GM12873 (cell line): Measurements from ENCODE around the gene CRB2.

Experiments used
- TF ChIP-seq, protein P1 (sequence below): IDR thresholded peaks from 2 replicates; pipeline ENCODE4 v1.5.1; 2012; ENCODE audit warnings: low read depth, mild to moderate bottlenecking, moderate library complexity, low read length, control low read depth; ENCODE audit not compliant: insufficient read depth; ENCODE audit errors: missing control alignments

The CRB2 gene

GRCh38 chr9:123344192-123344949 is 11.6 kb upstream of the CRB2 start:
- TF ChIP-seq, protein P1, sequence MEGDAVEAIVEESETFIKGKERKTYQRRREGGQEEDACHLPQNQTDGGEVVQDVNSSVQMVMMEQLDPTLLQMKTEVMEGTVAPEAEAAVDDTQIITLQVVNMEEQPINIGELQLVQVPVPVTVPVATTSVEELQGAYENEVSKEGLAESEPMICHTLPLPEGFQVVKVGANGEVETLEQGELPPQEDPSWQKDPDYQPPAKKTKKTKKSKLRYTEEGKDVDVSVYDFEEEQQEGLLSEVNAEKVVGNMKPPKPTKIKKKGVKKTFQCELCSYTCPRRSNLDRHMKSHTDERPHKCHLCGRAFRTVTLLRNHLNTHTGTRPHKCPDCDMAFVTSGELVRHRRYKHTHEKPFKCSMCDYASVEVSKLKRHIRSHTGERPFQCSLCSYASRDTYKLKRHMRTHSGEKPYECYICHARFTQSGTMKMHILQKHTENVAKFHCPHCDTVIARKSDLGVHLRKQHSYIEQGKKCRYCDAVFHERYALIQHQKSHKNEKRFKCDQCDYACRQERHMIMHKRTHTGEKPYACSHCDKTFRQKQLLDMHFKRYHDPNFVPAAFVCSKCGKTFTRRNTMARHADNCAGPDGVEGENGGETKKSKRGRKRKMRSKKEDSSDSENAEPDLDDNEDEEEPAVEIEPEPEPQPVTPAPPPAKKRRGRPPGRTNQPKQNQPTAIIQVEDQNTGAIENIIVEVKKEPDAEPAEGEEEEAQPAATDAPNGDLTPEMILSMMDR, result no peak

DNA sequence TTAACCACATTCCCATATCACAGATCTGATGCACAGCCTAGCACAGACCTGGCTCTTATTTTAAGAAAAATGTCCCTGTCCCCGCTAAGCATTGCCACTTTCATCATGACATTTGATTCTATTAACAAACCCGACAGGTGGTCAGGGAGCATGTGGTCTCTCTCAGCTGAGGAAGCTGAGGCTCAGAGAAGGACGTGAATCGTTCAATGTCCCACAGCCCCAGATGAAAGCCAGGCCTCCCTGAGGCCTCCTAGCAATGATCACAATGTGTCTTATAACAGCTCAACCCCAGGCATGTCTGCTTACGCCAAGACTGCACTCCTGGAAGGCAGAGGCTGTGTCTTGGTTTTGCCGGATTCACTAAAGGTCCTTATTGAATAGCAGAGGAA is 10.4 kb upstream of the CRB2 start:
- TF ChIP-seq, protein P1, result no peak

- TF ChIP-seq, protein P1, result no peak
These were observed 10.0 kb upstream of the CRB2 start for GRCh38 chr9:123346026-123346425.

DNA sequence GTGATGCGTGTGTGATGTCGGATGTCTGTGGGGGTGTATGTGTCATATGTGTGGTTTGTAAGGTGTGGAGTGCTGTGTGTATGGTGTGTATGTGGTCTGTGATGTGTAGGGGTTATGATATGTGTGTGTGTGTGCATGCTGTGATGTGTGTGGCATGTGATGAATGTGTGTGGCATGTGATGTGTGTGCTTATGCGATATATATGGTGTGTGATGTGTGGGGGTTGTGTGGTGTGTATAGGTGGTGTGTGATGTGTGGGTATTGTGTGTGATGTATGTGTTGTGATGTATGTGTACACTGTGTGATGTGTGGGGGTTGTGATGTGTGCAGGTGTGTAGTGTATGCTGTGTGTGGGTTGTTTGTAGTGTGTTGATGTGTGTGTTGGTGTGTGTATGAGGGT is 9.2 kb upstream of the CRB2 start:
- TF ChIP-seq, protein P1, result no peak

DNA sequence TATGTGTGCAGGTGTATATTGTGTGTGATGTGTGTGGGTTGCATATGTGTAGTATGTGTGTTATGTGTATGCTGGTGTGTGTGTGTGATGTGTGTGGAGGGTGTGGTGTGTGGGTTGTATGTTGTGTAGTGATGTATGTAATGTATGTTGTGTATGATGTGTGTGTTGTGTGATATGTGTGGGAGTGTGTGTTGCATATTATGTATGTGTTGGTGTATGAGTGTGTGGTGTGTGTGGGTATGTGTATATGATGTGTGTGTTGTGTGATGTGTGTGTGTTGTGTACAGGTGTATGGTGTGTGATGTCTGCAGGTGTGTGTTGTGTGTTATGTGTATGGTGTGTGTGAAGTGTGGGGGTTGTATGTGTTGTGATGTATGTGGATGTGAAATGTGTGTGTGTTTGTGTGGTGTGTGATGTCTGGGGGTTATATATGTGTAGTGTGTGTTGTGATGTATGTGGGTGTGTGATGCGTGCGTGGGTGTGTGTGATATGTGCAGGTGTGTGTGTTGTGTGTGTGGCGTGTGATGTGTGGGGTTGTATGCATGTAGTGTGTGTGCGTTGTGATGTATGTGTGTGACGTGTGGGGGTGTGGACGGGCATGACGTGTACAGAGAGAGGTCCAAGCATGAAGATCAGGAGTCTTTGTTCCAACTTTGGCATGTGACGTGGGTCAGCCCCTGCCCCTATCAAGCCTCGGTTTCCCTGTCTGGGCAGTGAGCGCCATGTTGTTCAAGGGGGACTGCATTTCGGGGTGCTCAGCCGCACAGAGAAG is 8.5 kb upstream of the CRB2 start:
- TF ChIP-seq, protein P1, result no peak

DNA sequence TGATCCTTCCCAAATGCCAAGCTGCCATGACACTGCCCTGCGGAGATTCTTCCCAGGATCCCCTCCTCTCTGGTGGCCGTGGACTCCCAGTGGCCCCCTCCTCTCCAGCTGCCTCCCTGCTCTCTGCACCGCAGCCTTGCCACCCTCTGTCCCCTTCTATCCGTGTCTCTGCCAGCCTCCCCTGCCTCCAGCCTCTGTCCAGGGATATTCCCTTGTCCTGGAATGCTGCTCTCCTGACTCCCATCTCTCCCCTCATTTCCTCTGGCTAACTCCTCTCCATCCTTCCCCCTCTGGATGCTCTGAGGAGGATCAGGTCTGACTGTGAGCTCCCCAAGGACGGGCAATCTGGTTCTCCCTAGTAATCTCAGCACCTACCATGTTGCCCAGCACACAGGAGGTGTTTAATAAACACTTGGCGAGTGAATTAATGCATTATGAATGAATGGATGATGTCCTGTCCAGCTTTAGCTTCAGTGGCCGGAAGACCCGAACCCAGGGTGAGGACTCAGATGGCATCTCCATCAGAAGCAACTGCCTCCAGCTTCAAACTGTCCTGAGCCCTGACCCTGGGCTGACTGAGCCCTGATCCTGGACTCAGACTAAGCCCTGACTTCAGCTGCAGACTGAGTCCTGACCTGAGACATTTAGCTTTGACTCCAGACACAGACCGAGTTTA is 7.5 kb upstream of the CRB2 start:
- TF ChIP-seq, protein P1, result no peak

- TF ChIP-seq, protein P1, result no peak
These were observed 7.0 kb upstream of the CRB2 start for GRCh38 chr9:123349033-123349432.
